Cardiac muscle cell (in vitro differentiated cells and primary cell): Measurements from ENCODE around the gene RRN3. TPM values are rescaled to one million over a fixed set of nuclear protein-coding genes. Genes with fewer than 3 reads are reported as not detected.
"Not testable (repeated sequence)": the region's sequence is repeated elsewhere in the genome, so short reads cannot be mapped to it uniquely, and the experiment has no call there.

Experiments used
- DNase-seq, 2 donors: peaks; one replicate each; pipeline versions ENCODE4 v3.0.0 to v3.0.0-alpha.2; 2010 to 2017; ENCODE audit warnings: low read depth in 1 of 2, low spot score in 1 of 2
- H3K27ac ChIP-seq: fragments of 200-600 bp; sonication (generic); 2 replicates; pipeline ENCODE4 v1.5.1; 2016
- H3K27me3 ChIP-seq: fragments of 200-600 bp; sonication (generic); 2 replicates; pipeline ENCODE4 v1.6.0; 2016; ENCODE audit warnings: control low read depth
- H3K36me3 ChIP-seq: fragments of 200-600 bp; sonication (generic); 2 replicates; pipeline ENCODE4 v1.5.1; 2016; ENCODE audit warnings: control low read depth
- H3K4me1 ChIP-seq: fragments of 200-600 bp; sonication (generic); 2 replicates; pipeline ENCODE4 v1.8.1; 2017; ENCODE audit warnings: low read depth, mild to moderate bottlenecking, mixed run types
- H3K4me3 ChIP-seq: fragments of 200-600 bp; sonication (generic); 2 replicates; pipeline ENCODE4 v1.5.1; 2016; ENCODE audit warnings: mild to moderate bottlenecking
- H3K9me3 ChIP-seq: fragments of 200-600 bp; sonication (generic); 2 replicates; pipeline ENCODE4 v1.5.1; 2017; ENCODE audit warnings: low read depth, mild to moderate bottlenecking, control low read depth
- CTCF ChIP-seq: IDR thresholded peaks from 2 replicates; pipeline ENCODE4 v1.5.1; 2012; ENCODE audit warnings: low read depth, mild to moderate bottlenecking, low read length
- polyA plus RNA-seq: library from polyadenylated mRNA; unstranded; fragments of >200 nt; fragmentation: Nextera tagmentation; extraction: Ambion mirVana; gene quantifications from 2 replicates; pipeline ENCODE4 v1.2.1, GENCODE V29; 2016
- total RNA-seq: library from RNA; depleted of rRNA; stranded (reverse); fragments of >200 nt; gene quantifications from 2 replicates; pipeline ENCODE4 v1.2.3, GENCODE V29; 2016

RRN3 gene
- total and polyA plus RNA-seq, 2 experiments from 2014 or later: 15.1 to 23.2 TPM

GRCh38 chr16:15031179-15031578, 62.9 kb downstream of the RRN3 start:
- Histone ChIP-seq H3K36me3 (peaks cover 52% of the 10 kb centered on the region), H3K27me3 (no peaks in the 10 kb centered on the region), H3K27ac (no peak overlapping the region), H3K4me1 (no peaks in the 10 kb centered on the region), H3K4me3 (no peak overlapping the region), H3K9me3 (no peaks in the 10 kb centered on the region)
- no peak for DNase-seq
- no peak for TF ChIP-seq CTCF

DNA sequence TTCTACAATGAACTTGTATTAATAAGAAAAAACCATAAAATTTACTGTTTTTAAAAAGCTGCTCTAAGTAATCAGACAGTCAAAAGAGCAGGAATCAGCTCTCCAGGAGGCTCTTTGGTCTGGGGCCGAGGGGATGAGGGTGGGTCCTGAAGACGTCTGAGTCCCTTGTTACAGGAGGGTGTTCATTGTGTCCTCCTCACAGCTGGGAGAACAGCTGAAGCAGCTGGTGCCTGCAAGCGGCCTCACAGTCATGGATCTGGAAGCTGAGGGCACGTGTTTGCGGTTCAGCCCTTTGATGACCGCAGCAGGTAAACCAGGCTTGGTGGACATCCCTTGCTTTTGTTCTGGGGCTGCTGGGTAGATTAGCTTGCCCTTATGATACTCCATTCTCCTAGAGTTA, 64.3 kb downstream of the RRN3 start:
- not testable (repeated sequence) for H3K4me1 ChIP-seq, H3K4me3 ChIP-seq, DNase-seq, H3K27ac ChIP-seq, H3K9me3 ChIP-seq, H3K27me3 ChIP-seq
- H3K36me3 ChIP-seq: peaks cover 51% of the 10 kb centered on the region

DNA sequence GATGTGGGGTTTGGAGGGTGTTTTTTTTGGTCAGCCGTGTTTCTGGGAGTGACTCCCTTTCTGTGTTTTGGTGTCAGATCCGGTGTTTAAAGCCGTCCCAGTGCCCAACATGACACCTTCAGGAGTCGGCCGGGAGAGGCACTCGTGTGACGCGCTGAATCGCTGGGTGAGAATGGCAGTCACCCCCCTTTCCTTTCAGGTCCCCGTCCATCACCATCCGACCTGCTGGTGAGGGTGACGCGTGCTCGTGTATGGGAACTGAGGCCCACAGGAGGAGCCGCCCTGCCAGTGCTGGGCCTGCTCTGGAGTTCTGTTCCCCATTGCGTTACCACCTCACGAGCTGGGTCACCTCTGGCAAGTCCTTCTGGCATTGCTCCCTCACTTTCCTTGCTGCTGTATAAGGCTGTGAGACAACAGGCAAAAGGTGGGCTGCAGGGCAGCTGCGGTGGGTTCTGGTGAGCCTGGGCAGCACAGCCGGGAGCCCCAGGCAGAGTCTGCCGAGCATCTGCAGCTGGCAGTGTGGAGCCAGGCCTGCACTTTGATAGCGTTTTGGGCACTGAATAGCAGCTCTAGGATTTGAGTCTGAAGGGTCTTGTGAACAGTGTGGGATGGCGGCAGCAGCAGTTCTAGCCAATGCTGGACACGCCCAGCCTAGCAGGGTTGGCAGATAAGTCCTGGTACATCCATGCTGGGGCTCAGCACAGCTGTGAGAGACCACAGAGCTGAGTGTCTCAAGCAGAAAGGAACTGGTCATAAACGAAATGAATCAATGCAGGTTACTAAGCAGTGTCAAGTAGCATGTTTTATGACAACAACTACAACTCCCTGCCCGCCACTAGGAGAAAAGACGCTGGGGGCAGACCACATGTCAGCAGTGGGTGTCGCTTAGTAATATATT, 65.0 kb downstream of the RRN3 start:
- not testable (repeated sequence) for H3K27me3 ChIP-seq, H3K9me3 ChIP-seq, H3K4me1 ChIP-seq, DNase-seq, H3K27ac ChIP-seq, H3K4me3 ChIP-seq
- H3K36me3 ChIP-seq: peaks cover 46% of the 10 kb centered on the region

DNA sequence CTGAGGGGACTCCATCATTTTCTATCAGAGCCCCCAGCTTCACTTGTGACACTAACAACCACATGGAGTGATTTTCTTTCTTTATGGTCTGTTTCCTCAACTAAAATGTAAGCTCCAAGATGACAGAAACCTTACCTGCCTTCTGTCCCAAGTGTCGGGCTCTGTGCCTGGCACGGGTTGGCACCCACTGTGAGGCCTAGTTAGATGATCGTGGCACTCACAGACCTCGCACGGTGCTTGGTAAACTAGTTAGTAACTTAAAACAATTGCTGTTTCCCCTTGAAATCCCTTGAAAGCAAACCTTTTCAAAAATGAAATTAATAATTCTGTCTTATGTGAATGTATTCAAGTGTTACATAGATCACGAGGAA, 65.7 kb downstream of the RRN3 start:
- H3K9me3 ChIP-seq, H3K4me3 ChIP-seq, DNase-seq, H3K4me1 ChIP-seq, H3K27me3 ChIP-seq, H3K27ac ChIP-seq: not testable (repeated sequence)
- peaks cover 46% of the 10 kb centered on the region for H3K36me3 ChIP-seq

DNA sequence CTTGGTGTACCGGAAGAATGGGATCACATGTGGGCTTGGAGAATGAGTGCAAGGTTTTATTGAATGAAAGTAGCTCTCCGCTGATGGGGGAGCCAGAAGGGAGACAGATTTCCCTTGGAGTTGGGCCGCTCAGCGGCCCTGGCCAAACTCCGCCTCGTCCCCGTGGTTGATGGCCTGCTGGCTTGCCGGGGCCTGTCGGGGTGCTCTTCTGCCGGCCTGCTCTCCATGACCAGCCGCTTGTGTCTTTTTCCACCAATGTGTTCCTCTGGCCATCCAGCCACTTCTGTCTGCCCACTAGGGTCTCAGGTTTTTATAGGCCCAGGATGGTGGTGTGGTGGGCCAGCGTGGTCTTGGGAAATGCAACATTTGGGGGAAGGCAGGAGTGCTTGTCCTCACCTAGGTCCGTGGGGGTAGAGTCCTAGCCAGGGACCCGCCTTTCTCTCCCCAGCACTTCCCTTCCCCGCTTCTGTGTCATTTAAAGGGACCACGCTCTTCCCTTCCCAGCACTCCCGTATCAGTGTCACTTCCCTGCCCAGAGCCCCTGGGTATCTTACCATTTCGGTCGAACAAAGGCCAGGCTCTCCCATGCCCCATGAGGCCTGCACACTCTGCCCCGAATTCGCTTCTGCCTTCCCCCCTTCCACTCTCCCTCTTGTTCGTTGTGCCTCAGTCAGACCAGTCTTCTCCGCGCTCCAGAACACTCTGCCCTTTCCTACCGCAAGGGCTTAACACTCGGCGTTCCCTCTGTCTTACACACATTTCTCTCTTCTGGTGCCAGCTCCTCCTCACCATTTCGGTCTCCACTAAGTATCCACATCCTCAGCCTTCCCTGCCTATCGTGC, 66.3 kb downstream of the RRN3 start:
- H3K27me3 ChIP-seq, H3K9me3 ChIP-seq, H3K4me1 ChIP-seq, H3K27ac ChIP-seq, DNase-seq, H3K4me3 ChIP-seq: not testable (repeated sequence)
- H3K36me3 ChIP-seq: peaks cover 49% of the 10 kb centered on the region

DNA sequence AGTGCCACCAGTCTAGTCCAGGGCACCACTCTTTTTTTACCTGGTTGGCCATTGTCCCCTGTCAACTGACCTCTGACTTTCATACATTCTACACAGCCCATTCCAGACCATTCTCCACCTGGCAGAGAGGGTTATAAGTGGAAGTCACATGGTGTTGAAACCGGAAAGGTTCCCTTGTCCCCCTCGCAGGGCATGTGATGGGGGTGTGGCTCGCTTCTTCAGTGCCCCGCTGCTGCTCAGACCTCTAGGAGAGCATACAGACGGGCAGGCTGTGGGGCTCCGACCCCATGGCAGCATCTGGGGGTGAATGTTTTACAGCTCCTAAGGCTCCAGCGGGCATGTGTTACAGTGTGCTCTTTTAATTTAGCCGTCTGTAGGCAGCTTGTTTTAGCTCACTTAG, 67.0 kb downstream of the RRN3 start:
- not testable (repeated sequence) for H3K4me3 ChIP-seq, H3K27me3 ChIP-seq, H3K4me1 ChIP-seq, DNase-seq, H3K27ac ChIP-seq, H3K9me3 ChIP-seq
- peaks cover 55% of the 10 kb centered on the region for H3K36me3 ChIP-seq

DNA sequence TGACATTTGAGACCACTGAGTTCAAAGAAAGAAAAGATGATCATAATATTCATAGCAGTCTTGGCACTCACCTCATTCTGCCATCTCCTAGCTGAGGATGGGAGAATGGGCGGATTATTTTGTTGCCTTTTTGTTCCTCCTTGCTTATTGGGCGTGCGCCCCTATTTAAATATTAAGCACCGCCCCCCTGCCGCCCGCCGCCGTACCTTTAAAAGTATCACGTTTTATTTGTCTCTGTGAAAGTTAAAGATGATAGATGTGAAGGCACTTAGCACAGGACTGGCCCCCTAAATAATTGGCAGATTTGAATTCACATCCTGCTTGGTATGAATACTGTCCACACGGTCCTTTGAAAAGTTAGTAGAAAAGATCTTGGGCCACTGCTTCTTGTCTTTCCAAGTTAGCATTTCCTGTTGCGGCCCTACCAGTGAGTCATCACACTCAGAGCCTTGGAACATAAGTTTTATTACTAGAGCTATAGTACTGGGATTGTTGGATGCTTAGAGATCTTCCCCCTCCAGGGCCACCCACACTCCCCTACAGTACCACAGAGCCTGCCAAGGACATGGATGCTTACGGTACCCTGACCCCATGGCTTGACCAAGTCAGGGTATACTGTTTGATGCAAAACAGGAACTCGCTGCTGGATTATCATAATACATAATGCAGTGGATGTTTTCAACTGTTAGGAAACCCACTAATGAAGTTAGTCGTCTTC, 68.7 kb downstream of the RRN3 start:
- peak in 1 of 2 donors; percentile 85 for DNase-seq
- peaks cover 51% of the 10 kb centered on the region for H3K36me3 ChIP-seq
- H3K27me3 ChIP-seq, H3K4me3 ChIP-seq, H3K27ac ChIP-seq, H3K4me1 ChIP-seq, H3K9me3 ChIP-seq: not testable (repeated sequence)

DNA sequence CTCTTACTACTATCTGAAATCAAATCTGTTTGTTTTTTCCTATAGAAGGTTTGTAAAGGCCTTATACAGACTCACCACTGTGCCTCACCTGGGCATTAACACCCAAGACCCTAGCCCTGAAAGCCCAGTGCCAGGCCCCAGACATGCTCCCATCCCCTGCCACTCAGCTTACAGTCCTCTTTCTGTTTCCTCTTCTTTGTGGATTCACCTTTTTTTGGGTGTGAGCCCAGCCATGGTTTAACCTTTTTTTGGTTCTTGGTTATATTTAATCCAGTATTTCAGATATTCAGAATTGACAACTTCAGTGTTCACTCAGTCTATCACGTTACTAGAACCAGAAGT, 69.2 kb downstream of the RRN3 start:
- not testable (repeated sequence) for DNase-seq, H3K4me3 ChIP-seq, H3K27ac ChIP-seq, H3K9me3 ChIP-seq, H3K27me3 ChIP-seq, H3K4me1 ChIP-seq
- peaks cover 52% of the 10 kb centered on the region for H3K36me3 ChIP-seq

DNA sequence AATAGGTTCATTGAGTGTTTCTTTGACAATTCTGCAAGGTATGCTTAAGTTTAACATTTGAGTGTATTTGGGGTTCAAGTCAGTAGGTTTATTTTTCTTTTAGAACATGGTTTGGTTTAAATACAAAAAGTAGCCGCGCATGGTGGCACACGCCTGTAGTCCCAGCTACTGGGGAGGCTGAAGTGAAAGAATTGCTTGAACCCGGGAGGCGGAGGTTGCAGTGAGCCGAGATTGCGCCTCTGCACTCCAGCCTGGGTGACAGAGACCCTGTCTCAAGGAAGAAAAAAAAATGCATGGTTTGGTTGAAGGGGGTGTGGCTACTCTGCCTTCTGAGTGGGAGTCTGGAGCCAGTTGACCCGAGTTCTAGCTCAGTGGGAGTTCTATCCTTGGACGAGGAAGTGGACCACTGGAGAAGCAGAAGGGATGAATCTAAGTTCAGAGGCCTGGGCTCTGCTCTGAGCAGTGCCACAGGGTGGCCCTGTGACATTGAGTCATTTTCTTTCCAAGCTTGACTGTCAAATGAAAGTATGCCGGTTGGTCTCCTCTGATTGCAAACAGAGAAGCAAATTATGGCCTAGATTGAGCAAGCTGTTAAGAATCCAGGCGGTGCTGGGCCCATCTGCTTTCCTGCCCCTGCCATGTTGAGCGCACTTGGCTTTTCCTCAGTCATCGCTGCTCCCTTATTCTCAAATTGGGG, 70.5 kb downstream of the RRN3 start:
- not testable (repeated sequence) for H3K27ac ChIP-seq, H3K27me3 ChIP-seq, H3K4me3 ChIP-seq, DNase-seq, H3K4me1 ChIP-seq, H3K9me3 ChIP-seq
- peaks cover 50% of the 10 kb centered on the region for H3K36me3 ChIP-seq
